Erythroblast (primary cell): ENCODE results near the gene CLDN24.

ENCODE experiments used
- GATA1 ChIP-seq: IDR thresholded peaks from 2 replicates; pipeline ENCODE4 v1.6.1; 2011; ENCODE audit warnings: low read depth, mild to moderate bottlenecking, control low read depth, low read length, moderate library complexity
- POLR2A ChIP-seq: IDR thresholded peaks from 2 replicates; pipeline ENCODE4 v1.6.1; 2011; ENCODE audit warnings: mild to moderate bottlenecking, low read length

GRCh38 chr4:183369073-183369472, 46.8 kb upstream of the CLDN24 start:
- TF ChIP-seq POLR2A (no peak), GATA1 (no peak)
